Skeletal muscle satellite cell (primary cell): ENCODE measurements around the gene BLTP3B.

Experiments used
- H3K27me3 ChIP-seq: 2 replicates; pipeline ENCODE4 v1.7.0; 2013; ENCODE audit warnings: low read length; ENCODE audit not compliant: control insufficient read depth, insufficient read depth
- H3K36me3 ChIP-seq: 2 replicates; pipeline ENCODE4 v1.7.0; 2013; ENCODE audit warnings: mild to moderate bottlenecking, control low read depth, low read length; ENCODE audit not compliant: insufficient read depth
- H3K4me1 ChIP-seq: 2 replicates; pipeline ENCODE4 v1.7.0; 2013; ENCODE audit warnings: low read length; ENCODE audit not compliant: control insufficient read depth, insufficient read depth
- H3K4me2 ChIP-seq: 2 replicates; pipeline ENCODE4 v1.7.0; 2013; ENCODE audit warnings: mild to moderate bottlenecking, low read length
- H3K4me3 ChIP-seq: 2 replicates; pipeline ENCODE4 v1.7.0; 2013; ENCODE audit warnings: low read length
- H3K9ac ChIP-seq: 2 replicates; pipeline ENCODE4 v1.7.0; 2013; ENCODE audit warnings: mild to moderate bottlenecking, low read depth, low read length, moderate library complexity
- H3K9me3 ChIP-seq: replicated peaks from 2 replicates; pipeline ENCODE4 v1.7.0; 2013; ENCODE audit warnings: mild to moderate bottlenecking, control low read depth, low read length

BLTP3B gene

DNA sequence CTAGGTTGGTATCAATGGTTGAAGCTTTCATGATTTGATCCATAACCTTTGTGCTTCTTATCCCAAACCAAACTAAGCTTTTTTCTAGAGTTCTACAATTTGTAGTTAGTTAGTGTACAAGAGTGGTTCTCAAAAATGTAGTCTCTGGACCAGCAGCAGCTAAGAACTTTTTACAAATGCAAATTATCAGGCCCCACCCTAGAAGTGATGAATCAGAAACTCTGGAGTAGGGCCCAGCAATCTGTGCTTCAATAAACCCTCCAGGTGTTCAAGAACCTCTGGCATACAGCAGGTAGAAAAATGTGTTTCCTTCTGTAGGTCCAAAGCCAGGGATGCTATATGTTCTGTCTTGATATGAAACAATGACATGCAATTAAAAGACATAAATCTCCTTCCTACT is 31.8 kb upstream of the BLTP3B start:
- Histone ChIP-seq H3K4me3 (no peak overlapping the region), H3K9me3 (no peaks in the 10 kb centered on the region), H3K4me2 (no peak overlapping the region), H3K4me1 (no peaks in the 10 kb centered on the region), H3K27me3 (no peaks in the 10 kb centered on the region), H3K9ac (no peak overlapping the region), H3K36me3 (no peaks in the 10 kb centered on the region)

DNA sequence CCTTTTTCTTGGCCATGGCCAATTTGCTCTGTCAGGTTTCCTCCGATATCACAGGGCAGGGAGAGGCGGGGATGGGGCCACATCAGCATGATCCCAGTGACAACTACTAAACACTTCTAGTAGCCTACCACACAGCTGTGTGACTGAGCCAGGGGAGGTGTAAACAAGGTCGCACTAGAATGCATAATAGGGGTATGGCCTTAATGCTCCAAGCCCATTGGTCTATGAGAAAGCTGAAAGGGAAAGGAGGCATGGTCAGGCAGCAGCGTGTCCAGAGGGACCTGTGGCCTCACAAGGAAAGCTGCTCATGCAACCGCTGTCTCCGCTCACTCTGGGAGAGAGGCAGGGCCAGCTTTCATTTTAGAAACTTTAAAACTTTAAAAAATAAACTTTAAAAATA is 30.4 kb upstream of the BLTP3B start:
- Histone ChIP-seq H3K9me3 (no peaks in the 10 kb centered on the region), H3K4me2 (no peak overlapping the region), H3K9ac (no peak overlapping the region), H3K36me3 (no peaks in the 10 kb centered on the region), H3K27me3 (no peaks in the 10 kb centered on the region), H3K4me3 (no peak overlapping the region), H3K4me1 (no peaks in the 10 kb centered on the region)

DNA sequence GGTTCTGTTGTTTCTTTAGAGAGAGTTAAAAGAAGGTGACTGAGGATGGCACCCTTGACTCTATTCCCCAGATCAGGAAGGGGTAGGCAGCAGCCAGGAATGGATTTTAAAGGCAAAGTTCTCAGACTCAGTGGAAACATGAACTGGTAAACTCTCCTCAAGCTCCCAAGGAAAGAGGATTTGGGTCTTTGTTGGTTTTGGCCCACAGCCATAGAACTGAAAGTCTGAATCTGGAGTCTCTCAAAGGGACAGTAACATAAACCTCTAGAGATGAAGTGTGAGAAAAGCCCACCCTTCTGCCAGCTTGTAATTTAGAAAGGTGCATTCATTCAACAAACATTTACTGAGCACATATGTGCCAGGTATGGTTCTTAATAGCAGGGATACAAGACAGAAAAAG is 28.6 kb upstream of the BLTP3B start:
- Histone ChIP-seq H3K4me1 (no peaks in the 10 kb centered on the region), H3K27me3 (peaks cover 3% of the 10 kb centered on the region), H3K36me3 (no peaks in the 10 kb centered on the region), H3K9ac (no peak overlapping the region), H3K4me2 (no peak overlapping the region), H3K9me3 (no peaks in the 10 kb centered on the region), H3K4me3 (no peak overlapping the region)

DNA sequence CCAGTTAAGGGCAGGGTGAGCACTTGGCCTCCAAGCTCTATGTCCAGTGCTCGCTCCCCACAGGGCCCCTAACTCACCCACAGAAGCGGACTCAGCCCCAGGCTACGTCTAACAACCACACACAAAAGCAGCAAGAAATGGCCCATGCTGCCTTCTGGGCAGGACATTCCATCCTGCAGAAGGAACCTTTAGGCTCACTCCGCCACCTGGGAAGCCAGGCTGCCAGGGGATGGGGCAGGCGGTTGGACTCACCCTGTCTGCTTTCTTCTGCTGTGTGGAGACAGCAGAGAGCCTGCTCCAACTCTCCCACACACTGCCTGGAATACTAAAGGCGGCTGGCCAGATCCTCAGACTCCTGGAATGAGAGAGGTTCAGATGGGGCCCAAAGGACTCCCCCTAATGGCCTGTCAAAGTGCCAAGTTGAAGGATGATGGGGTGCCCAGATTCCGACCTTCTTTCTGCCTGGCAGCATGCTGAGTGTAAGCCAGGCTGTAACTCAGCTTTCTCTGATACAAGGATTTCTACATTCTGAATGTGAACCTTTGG is 27.7 kb upstream of the BLTP3B start:
- Histone ChIP-seq H3K27me3 (peaks cover 9% of the 10 kb centered on the region), H3K4me1 (no peaks in the 10 kb centered on the region), H3K4me2 (no peak overlapping the region), H3K9me3 (no peaks in the 10 kb centered on the region), H3K36me3 (no peaks in the 10 kb centered on the region), H3K9ac (no peak overlapping the region), H3K4me3 (no peak overlapping the region)

DNA sequence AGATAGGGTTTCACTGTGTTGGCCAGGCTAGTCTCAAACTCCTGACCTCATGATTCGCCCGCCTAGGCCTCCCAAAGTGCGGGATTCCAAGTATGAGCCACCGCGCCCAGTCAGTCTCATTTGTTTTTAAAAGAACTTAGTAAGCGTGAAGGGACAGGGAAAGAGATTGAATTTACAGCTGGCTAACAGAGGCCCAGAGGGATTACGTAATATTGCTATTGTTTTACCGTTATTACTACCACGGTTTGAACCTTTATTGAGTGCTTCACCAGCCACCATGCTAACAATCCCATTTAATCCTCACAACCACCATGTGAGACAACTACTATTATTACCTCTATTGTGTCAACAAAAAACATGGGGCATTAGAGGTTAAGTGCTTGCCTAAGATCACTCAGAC is 26.7 kb upstream of the BLTP3B start:
- Histone ChIP-seq H3K4me2 (no peak overlapping the region), H3K9ac (no peak overlapping the region), H3K27me3 (peaks cover 11% of the 10 kb centered on the region), H3K4me1 (no peaks in the 10 kb centered on the region), H3K9me3 (no peaks in the 10 kb centered on the region), H3K36me3 (no peaks in the 10 kb centered on the region), H3K4me3 (no peak overlapping the region)

DNA sequence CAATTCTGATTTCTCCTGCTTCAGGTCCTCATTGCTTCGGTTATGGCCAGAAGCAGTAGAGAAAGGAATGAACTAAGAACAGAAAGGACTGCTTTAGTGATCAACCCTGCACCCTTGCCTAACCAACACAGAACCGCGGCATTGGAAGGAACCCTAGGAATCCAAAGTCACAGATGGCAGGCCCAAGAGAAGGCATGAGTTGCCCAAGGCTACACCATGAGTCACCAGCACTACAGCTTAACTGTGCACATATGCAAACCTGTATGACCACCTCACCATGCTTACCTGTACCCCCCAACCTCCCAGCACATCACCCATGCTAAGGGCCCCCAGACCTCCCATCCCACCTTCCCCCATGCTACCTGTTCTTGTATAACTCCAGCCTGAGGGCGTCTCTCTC is 25.9 kb upstream of the BLTP3B start:
- Histone ChIP-seq H3K4me1 (peaks cover 6% of the 10 kb centered on the region), H3K9ac (no peak overlapping the region), H3K9me3 (no peaks in the 10 kb centered on the region), H3K27me3 (peaks cover 11% of the 10 kb centered on the region), H3K4me2 (no peak overlapping the region), H3K4me3 (no peak overlapping the region), H3K36me3 (no peaks in the 10 kb centered on the region)

DNA sequence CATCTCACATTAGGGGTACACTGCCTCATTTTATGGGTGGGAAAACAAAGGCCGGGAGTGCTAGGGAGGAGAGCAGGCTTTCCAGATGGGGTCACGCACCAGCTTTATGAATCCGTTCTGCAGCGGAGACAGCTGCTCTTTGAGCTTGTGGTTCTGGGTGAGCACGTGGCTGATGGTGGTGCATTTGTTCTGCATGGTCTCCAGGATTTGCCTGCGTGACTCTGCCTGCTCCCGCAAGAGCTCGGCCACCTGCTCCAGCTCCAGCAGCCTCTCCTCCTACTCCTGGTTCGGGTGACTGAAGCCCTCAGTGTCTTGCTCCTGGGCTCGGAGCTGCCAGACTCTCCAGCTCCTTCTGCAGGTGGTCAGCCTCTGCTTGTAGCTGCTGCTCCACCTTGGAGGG is 23.6 kb upstream of the BLTP3B start:
- H3K9ac ChIP-seq, result no peak overlapping the region
- no peak overlapping the region for H3K4me3 ChIP-seq
- no peaks in the 10 kb centered on the region for H3K36me3 ChIP-seq
- no peaks in the 10 kb centered on the region for H3K9me3 ChIP-seq
- no peak overlapping the region for H3K4me2 ChIP-seq
- H3K4me1 ChIP-seq, result peaks cover 7% of the 10 kb centered on the region
- H3K27me3 ChIP-seq, result peaks cover 11% of the 10 kb centered on the region

DNA sequence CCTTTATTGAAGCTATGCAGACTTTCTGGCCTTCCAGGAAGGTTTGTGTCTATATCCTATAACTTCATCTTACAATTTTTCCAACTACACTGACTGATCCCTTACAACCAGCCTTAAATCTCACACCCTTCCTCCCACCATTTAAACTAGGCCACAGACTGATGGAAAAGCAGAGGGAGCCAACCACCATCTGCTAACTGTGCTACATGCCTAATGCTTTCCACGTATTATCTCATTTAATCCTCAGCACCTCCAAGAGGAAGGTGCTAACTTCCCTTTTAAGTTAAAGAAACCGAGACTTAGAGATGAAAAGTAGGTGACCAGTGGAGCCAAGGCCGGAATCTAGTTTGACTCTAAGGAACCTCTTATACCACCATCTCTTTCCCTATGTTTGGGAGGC is 22.7 kb upstream of the BLTP3B start:
- Histone ChIP-seq H3K4me1 (peaks cover 7% of the 10 kb centered on the region), H3K36me3 (no peaks in the 10 kb centered on the region), H3K4me2 (no peak overlapping the region), H3K27me3 (peaks cover 11% of the 10 kb centered on the region), H3K9ac (no peak overlapping the region), H3K9me3 (no peaks in the 10 kb centered on the region), H3K4me3 (no peak overlapping the region)

DNA sequence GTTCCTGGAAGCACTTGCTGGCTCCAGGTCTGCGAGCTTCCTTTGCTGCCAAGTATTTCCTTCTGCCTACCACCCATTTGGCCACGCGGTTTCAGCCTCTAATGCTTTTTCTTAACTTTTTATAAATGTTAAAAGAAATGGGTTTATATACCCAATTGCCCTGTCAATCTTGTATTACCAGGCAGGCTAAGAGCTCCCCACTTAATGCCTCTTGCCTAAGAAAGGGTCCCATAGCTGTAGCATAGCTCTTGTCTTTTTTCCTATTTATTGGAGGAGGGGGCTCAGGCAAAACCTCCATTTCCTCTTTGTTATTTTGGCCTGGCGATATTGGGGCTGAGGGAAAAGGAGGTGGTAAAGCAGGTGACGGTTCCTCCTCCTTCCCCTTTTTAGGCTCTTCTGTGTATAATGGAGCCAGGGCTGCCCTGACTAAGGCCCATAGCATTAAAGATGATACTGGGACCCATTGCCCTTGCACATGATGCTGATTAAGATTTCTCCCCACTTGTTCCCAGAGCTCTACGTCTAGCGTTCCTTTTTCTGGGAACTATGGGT is 21.6 kb upstream of the BLTP3B start:
- Histone ChIP-seq H3K4me2 (peak overlapping the region; percentile 78), H3K4me3 (peak overlapping the region; percentile 58), H3K36me3 (no peaks in the 10 kb centered on the region), H3K4me1 (peaks cover 7% of the 10 kb centered on the region), H3K9ac (peak overlapping the region; percentile 3), H3K9me3 (no peaks in the 10 kb centered on the region), H3K27me3 (peaks cover 11% of the 10 kb centered on the region)

DNA sequence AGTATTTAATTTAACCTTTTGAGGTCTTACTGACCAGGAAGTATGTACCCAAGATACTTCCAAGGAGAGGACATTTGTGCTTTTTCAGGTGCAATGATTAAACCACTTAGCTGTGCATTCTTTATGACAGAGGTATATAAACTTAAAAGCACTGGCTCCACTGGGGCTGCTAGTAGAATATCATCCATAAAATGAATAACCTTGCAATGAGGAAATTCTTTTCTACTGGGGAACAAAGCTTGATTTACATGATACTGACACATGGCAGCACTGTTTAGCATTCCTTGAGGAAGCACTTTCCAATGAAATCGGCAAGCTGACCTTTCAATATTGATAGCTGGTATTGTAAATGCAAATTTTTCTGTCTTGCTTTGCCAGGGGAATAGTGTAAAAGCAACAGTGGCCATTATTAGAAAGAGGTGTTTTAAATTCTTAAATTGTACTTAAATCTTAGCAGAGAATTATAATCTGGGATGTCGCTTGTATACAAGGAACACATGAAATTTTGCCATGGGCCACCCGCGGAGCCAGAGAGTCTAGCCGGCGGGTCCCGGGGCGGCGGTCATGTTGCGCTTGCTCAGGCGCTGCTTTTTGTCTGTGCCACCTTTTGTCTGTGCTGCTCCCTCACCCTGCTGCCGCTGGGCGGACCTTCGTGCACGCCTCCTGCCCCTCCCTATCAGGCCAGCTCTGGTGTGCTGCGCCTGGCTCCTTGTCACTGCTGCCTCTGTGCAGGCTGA is 20.9 kb upstream of the BLTP3B start:
- peak overlapping the region; percentile 78 for H3K4me2 ChIP-seq
- no peaks in the 10 kb centered on the region for H3K9me3 ChIP-seq
- H3K9ac ChIP-seq, result peak overlapping the region; percentile 3
- no peaks in the 10 kb centered on the region for H3K36me3 ChIP-seq
- H3K27me3 ChIP-seq, result peaks cover 11% of the 10 kb centered on the region
- H3K4me3 ChIP-seq, result peak overlapping the region; percentile 58
- H3K4me1 ChIP-seq, result peaks cover 7% of the 10 kb centered on the region

DNA sequence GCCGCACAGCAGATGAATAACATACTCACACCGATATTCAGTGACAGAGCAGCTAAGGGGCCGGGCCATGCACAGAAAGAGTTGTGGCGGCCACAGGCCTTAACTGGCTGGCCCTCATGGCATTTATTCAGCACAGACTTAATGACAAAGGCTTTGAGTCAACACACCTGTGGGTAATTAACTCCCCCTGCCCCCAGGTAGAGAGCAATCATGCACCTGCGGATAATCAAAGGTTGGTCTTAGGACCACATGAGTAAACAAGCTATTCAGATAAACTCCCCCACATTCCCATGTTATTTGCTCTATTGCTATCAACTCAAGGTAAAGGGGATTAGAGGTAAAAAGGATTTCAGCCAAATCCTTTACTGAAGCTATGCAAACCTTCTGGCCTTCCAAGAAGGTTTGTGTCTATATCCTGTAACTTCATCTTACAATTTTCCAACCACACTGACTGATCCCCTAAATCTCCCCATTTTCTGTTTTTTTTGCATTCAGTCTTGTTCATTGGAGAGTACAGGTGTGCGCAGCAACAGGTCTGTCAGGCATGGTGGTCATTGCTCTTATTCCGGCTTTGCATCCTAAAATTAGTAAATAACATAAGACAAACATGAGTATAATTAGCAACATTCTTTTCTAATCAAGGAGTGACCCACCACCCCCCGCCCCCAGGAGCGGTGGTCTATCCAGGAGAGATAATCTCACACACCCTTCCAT is 16.9 kb upstream of the BLTP3B start:
- H3K27me3 ChIP-seq, result no peaks in the 10 kb centered on the region
- H3K4me1 ChIP-seq, result peaks cover 7% of the 10 kb centered on the region
- H3K4me2 ChIP-seq, result no peak overlapping the region
- H3K36me3 ChIP-seq, result no peaks in the 10 kb centered on the region
- H3K9ac ChIP-seq, result no peak overlapping the region
- no peaks in the 10 kb centered on the region for H3K9me3 ChIP-seq
- H3K4me3 ChIP-seq, result no peak overlapping the region
